Neuronal stem cell (in vitro differentiated cells): ENCODE measurements around the gene TMEM42.

Experiments
- DNase-seq: peaks from one replicate; pipeline ENCODE4 v3.0.0-alpha.2; 2013; ENCODE audit warnings: low spot score
- H2AFZ ChIP-seq: one replicate; pipeline ENCODE4 v1.6.1; 2013; ENCODE audit warnings: mild to moderate bottlenecking, low read length, inconsistent platforms
- H2AK5ac ChIP-seq: 2 replicates; pipeline ENCODE4 v1.6.1; 2013; ENCODE audit warnings: low read depth, mild to moderate bottlenecking, inconsistent platforms, low read length, moderate library complexity, mixed read lengths
- H2BK120ac ChIP-seq: 2 replicates; pipeline ENCODE4 v1.6.1; 2013; ENCODE audit warnings: low read depth, mild to moderate bottlenecking, inconsistent platforms, low read length, moderate library complexity, mixed read lengths
- H2BK12ac ChIP-seq: one replicate; pipeline ENCODE4 v1.6.1; 2013; ENCODE audit warnings: low read length, inconsistent platforms
- H2BK15ac ChIP-seq: 2 replicates; pipeline ENCODE4 v1.6.1; 2013; ENCODE audit warnings: mild to moderate bottlenecking, low read length, inconsistent platforms, mixed read lengths
- H2BK5ac ChIP-seq: one replicate; pipeline ENCODE4 v1.6.1; 2013; ENCODE audit warnings: inconsistent platforms, mild to moderate bottlenecking, low read length, moderate library complexity
- H3K14ac ChIP-seq: one replicate; pipeline ENCODE4 v1.6.1; 2013; ENCODE audit warnings: low read length, inconsistent platforms
- H3K18ac ChIP-seq: 2 replicates; pipeline ENCODE4 v1.6.1; 2013; ENCODE audit warnings: low read length, inconsistent platforms
- H3K23ac ChIP-seq: 2 replicates; pipeline ENCODE4 v1.6.1; 2013; ENCODE audit warnings: low read depth, mild to moderate bottlenecking, mixed read lengths, low read length, inconsistent platforms; ENCODE audit not compliant: poor library complexity
- H3K27ac ChIP-seq: replicated peaks from 3 replicates; pipeline ENCODE4 v1.5.1; 2013; ENCODE audit warnings: low read length, inconsistent platforms
- H3K27me3 ChIP-seq, 3 experiments: 2 replicates each; pipeline ENCODE4 v1.6.1; 2013; ENCODE audit warnings: low read length in 3 of 3, mild to moderate bottlenecking in 2 of 3, inconsistent platforms in 1 of 3, low read depth in 1 of 3, mixed read lengths in 1 of 3, moderate library complexity in 1 of 3; ENCODE audit not compliant: control insufficient read depth in 3 of 3, insufficient read depth in 3 of 3
- H3K36me3 ChIP-seq, 2 donors: replicated peaks in 1 of 2; 2 replicates each; pipeline ENCODE4 v1.6.1; 2013; ENCODE audit warnings: low read length in 2 of 2; ENCODE audit not compliant: control insufficient read depth in 2 of 2, insufficient read depth in 2 of 2
- H3K4ac ChIP-seq: 2 replicates; pipeline ENCODE4 v1.6.1; 2013; ENCODE audit warnings: inconsistent platforms, mild to moderate bottlenecking, low read length, moderate library complexity
- H3K4me1 ChIP-seq, 2 donors: 1 replicate in 1 of 2; 2 replicates in 1 of 2; pipeline ENCODE4 v1.6.1; 2013; ENCODE audit warnings: low read length in 2 of 2, low read depth in 1 of 2; ENCODE audit not compliant: control insufficient read depth in 2 of 2, insufficient read depth in 1 of 2
- H3K4me2 ChIP-seq: one replicate; pipeline ENCODE4 v1.6.1; 2013; ENCODE audit warnings: mild to moderate bottlenecking, low read length, inconsistent platforms; ENCODE audit not compliant: insufficient read depth, poor library complexity, severe bottlenecking
- H3K4me3 ChIP-seq, 2 donors: 2 replicates each; pipeline ENCODE4 v1.5.1; 2013; ENCODE audit warnings: low read length in 2 of 2, mild to moderate bottlenecking in 2 of 2, inconsistent platforms in 1 of 2, moderate library complexity in 1 of 2
- H3K79me1 ChIP-seq: one replicate; pipeline ENCODE4 v1.6.1; 2013; ENCODE audit warnings: low read depth, mild to moderate bottlenecking, inconsistent platforms, low read length, moderate library complexity
- H3K9ac ChIP-seq: one replicate; pipeline ENCODE4 v1.6.1; 2013; ENCODE audit warnings: mild to moderate bottlenecking, low read depth, low read length, inconsistent platforms; ENCODE audit not compliant: poor library complexity
- H3K9me3 ChIP-seq, 2 donors: replicated peaks in 1 of 2; 2 replicates each; pipeline versions ENCODE3 to v1.6.1; 2013; ENCODE audit warnings: low read length in 2 of 2, mild to moderate bottlenecking in 2 of 2, inconsistent platforms in 1 of 2, low read depth in 1 of 2, mixed read lengths in 1 of 2, moderate library complexity in 1 of 2; ENCODE audit not compliant: control insufficient read depth in 2 of 2, insufficient read depth in 1 of 2
- H4K8ac ChIP-seq: one replicate; pipeline ENCODE4 v1.6.1; 2013; ENCODE audit warnings: low read depth, mild to moderate bottlenecking, inconsistent platforms, low read length, moderate library complexity
- H4K91ac ChIP-seq: one replicate; pipeline ENCODE4 v1.6.1; 2013; ENCODE audit warnings: low read length, low read depth, mild to moderate bottlenecking, inconsistent platforms; ENCODE audit not compliant: poor library complexity
- WGBS, 2 donors: extraction: QIAGEN DNeasy Blood & Tissue Kit; methylation state at CpG; one replicate each; pipeline ENCODE4 v1.1.7; 2013; ENCODE audit warnings: missing lambda C conversion rate in 2 of 2, mixed read lengths in 1 of 2; ENCODE audit not compliant: insufficient read length in 2 of 2, insufficient replicate concordance in 1 of 2; ENCODE audit errors: extremely low coverage in 2 of 2; 5-methylcytosine and 5-hydroxymethylcytosine counted together

Gene TMEM42

GRCh38 chr3:44902628-44903027 is 40.9 kb downstream of the TMEM42 start:
- Histone ChIP-seq H3K36me3 (no peaks in the 10 kb centered on the region), H3K9me3 (peaks cover 0 to 10% of the 10 kb centered on the region in 2 donors), H3K4me1 (peaks cover 12 to 15% of the 10 kb centered on the region in 2 donors), H2AFZ (no peak overlapping the region), H2BK120ac (no peak overlapping the region), H3K4ac (no peak overlapping the region), H3K23ac (no peak overlapping the region), H2BK12ac (no peak overlapping the region), H3K27me3 (no peaks in the 10 kb centered on the region), H3K79me1 (no peaks in the 10 kb centered on the region), H4K91ac (no peak overlapping the region), H3K18ac (no peak overlapping the region), H3K4me2 (no peak overlapping the region), H2BK5ac (no peak overlapping the region), H2BK15ac (no peak overlapping the region), H2AK5ac (no peak overlapping the region), H3K14ac (no peak overlapping the region), H3K4me3 (no peak overlapping the region), H4K8ac (no peak overlapping the region), H3K9ac (no peak overlapping the region), H3K27ac (no peak overlapping the region)
- WGBS, 2 donors: no CpG with 5 or more reads among the region's 4 CpGs
- DNase-seq: no peak

GRCh38 chr3:44903314-44903713 is 41.6 kb downstream of the TMEM42 start:
- no CpG with 5 or more reads among the region's 2 CpGs for WGBS, 2 donors
- Histone ChIP-seq H2AK5ac (no peak overlapping the region), H3K27ac (no peak overlapping the region), H3K27me3 (no peaks in the 10 kb centered on the region), H3K14ac (no peak overlapping the region), H3K9ac (no peak overlapping the region), H3K36me3 (no peaks in the 10 kb centered on the region), H3K4me1 (peaks cover 12 to 15% of the 10 kb centered on the region in 2 donors), H2BK120ac (no peak overlapping the region), H3K4me2 (no peak overlapping the region), H3K79me1 (no peaks in the 10 kb centered on the region), H3K18ac (no peak overlapping the region), H2BK15ac (no peak overlapping the region), H4K8ac (no peak overlapping the region), H4K91ac (no peak overlapping the region), H2AFZ (no peak overlapping the region), H3K4ac (no peak overlapping the region), H2BK5ac (no peak overlapping the region), H2BK12ac (no peak overlapping the region), H3K9me3 (peaks cover 0 to 12% of the 10 kb centered on the region in 2 donors), H3K4me3 (no peak overlapping the region), H3K23ac (no peak overlapping the region)
- DNase-seq: no peak

GRCh38 chr3:44903751-44904150 is 42.0 kb downstream of the TMEM42 start:
- Histone ChIP-seq H4K8ac (no peak overlapping the region), H3K27ac (no peak overlapping the region), H3K4me3 (no peak overlapping the region), H3K18ac (no peak overlapping the region), H3K4me1 (peaks cover 12 to 15% of the 10 kb centered on the region in 2 donors), H3K14ac (no peak overlapping the region), H4K91ac (no peak overlapping the region), H3K9ac (no peak overlapping the region), H2BK5ac (no peak overlapping the region), H2BK120ac (no peak overlapping the region), H3K4me2 (no peak overlapping the region), H3K23ac (no peak overlapping the region), H3K79me1 (no peaks in the 10 kb centered on the region), H2AK5ac (no peak overlapping the region), H3K9me3 (peaks cover 0 to 12% of the 10 kb centered on the region in 2 donors), H2BK12ac (no peak overlapping the region), H3K4ac (no peak overlapping the region), H2AFZ (no peak overlapping the region), H2BK15ac (no peak overlapping the region), H3K36me3 (no peaks in the 10 kb centered on the region), H3K27me3 (no peaks in the 10 kb centered on the region)
- WGBS, 2 donors: no CpG with 5 or more reads among the region's 15 CpGs
- no peak for DNase-seq

DNA sequence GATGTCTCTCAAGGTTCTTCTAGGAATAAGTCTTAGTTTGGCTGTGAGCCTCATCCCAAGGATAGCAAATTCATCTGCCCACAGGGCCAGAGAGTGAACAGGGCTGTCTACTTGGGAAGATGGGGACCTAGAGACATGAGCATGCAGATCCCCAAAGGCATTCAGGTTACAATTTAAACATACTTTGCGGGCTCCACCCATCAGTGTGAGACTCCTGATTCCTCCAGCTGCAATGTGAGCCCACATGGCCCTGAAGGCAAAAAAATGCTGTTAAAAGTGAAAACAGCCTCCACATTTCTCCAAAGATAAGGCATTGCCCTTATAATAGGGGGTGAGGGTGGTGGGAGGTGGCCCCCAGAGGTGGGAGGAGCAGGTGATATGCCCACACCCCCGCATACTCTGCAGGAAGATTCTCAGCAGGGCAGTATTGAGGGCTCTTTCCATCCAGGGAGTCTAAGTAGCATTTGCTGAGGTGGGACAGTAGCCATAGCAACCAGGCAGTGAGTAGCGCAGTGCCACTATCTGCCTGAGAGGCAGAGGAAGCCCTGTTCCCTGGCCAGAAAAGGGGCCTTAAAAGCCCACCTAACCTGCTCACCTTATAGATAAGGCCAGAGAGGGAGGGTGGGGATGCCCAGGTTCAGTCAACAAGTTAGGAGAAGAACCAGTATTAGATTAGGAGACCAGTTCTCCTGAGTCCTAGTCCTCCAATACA is 43.9 kb downstream of the TMEM42 start:
- H3K79me1 ChIP-seq: no peaks in the 10 kb centered on the region
- H3K18ac ChIP-seq: no peak overlapping the region
- H3K4me2 ChIP-seq: no peak overlapping the region
- H3K23ac ChIP-seq: no peak overlapping the region
- no CpG with 5 or more reads among the region's 3 CpGs for WGBS, 2 donors
- H4K91ac ChIP-seq: no peak overlapping the region
- H3K9me3 ChIP-seq: peaks cover 6 to 12% of the 10 kb centered on the region in 2 donors
- no peak overlapping the region for H2BK15ac ChIP-seq
- H3K14ac ChIP-seq: no peak overlapping the region
- H3K27ac ChIP-seq: no peak overlapping the region
- H3K9ac ChIP-seq: no peak overlapping the region
- no peak overlapping the region for H2AFZ ChIP-seq
- H2BK12ac ChIP-seq: no peak overlapping the region
- no peak overlapping the region for H2BK5ac ChIP-seq
- no peak overlapping the region for H4K8ac ChIP-seq
- H3K36me3 ChIP-seq: no peaks in the 10 kb centered on the region
- no peak overlapping the region for H3K4ac ChIP-seq
- no peak for DNase-seq
- no peaks in the 10 kb centered on the region for H3K27me3 ChIP-seq
- no peak overlapping the region for H2BK120ac ChIP-seq
- H3K4me1 ChIP-seq: no peaks in the 10 kb centered on the region
- no peak overlapping the region for H2AK5ac ChIP-seq
- no peak overlapping the region for H3K4me3 ChIP-seq
